Activated CD4-positive, alpha-beta T cell treated with anti-CD3 and anti-CD28 coated beads for 48 hours (primary cell): ENCODE measurements around the gene METTL9.
"Not testable (repeated sequence)": the region's sequence is repeated elsewhere in the genome, so short reads cannot be mapped to it uniquely, and the experiment has no call there.

Experiments used
- DNase-seq: peaks from one replicate; pipeline ENCODE4 v3.0.0-alpha.2; 2020

Gene METTL9

DNA sequence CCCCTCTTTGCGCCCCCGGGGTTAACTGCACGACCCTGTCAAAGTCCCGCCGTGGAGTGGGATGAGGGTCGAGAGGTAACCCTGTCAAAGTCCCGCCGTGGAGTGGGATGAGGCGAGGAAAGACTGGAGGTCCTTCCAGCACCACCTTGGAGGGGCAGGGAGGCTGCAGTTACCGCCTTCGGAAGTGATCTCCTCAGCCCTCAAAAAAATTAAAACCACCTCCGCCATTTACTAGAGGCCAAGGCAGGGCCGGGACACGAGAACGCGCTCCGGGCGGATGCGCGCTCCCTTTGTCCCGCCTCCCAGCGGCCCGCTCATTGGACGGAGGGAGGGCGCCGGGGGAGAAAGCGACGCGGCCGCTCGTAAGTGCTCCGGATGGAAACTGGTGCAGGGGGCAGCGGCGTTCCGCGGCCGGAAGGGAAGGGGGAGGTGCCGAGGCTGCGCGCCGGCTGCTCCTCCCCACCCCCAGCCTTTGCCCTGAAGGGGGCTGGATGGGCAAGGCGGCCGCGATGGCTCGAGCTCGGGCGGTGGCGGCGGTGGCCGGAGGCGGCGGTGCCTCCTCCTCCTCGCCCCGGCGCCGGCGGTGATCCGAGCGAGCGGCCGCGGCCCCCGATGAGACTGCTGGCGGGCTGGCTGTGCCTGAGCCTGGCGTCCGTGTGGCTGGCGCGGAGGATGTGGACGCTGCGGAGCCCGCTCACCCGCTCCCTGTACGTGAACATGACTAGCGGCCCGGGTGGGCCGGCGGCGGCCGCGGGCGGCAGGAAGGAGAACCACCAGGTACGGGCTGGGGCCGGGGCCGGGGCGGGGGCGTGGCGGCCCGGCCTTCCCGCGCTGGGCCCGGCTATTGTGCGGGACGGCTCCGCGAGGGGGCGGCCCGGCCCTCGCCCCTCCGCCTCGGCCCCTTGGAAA lies at the start of gene METTL9:
Gene METTL9 (plus strand): TSS at position 456 of the 909 bp plus-strand sequence. CDS start 157 bp downstream, at position 613.
- peak; percentile 95 for DNase-seq

DNA sequence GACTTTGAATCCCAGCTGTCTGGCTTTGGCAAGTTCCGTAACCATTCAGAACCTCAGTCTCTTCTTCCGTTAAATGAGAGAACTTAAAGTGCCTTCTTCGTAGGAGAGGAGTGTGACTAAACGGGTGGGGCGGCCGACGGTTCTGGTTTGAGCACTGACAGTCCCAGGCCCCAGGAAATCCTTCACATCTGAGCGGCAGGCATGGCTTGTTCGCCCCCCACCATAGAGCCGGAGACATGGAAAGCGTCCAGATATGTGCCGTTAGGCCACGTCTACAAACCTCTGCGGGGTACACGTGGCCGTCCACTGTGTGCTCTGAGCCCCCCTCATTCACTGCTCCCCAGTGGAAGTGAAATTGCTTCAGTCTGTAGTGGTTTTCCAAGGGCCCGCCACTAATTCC lies 49.4 kb upstream of the METTL9 start:
- DNase-seq = not testable (repeated sequence)

DNA sequence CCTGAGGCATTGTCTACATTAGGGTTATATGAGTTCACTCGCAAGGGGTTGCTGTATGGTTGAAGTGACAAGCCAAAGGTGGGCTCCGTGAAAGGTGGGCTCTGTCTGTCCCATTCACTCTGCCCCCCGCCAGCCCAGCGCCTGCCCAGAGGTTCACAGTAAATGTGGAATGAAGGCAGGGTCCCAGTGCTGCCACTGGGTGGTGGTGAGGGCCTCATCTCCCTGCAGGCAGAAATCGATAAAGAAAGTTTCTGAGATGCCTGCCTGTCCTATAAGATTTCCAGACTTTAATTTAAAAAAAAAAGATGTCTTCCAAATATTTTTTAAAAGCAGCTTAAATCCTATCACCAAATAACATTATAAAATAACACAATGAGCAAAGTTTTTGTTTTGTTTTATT lies 48.9 kb upstream of the METTL9 start:
- DNase-seq = not testable (repeated sequence)

DNA sequence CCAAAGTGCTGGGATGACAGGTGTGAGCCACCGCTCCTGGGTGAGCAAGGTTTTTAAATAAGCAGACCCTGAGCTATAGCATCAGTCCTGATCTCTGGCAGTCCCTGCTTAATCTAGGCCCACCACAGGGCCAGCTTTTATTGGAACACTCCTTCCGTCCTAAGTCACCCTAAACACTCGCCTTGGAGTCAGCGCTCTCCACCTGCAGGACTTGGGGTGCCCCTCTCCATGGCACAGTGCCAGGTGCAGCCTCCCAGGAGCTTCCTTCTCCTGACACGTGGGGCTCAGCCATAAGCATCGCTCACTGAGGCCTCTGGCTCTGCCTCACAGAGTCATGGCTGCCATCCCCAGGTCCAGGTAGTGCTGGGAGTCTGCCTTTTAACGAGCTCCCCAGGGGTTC lies 48.3 kb upstream of the METTL9 start:
- not testable (repeated sequence) for DNase-seq

DNA sequence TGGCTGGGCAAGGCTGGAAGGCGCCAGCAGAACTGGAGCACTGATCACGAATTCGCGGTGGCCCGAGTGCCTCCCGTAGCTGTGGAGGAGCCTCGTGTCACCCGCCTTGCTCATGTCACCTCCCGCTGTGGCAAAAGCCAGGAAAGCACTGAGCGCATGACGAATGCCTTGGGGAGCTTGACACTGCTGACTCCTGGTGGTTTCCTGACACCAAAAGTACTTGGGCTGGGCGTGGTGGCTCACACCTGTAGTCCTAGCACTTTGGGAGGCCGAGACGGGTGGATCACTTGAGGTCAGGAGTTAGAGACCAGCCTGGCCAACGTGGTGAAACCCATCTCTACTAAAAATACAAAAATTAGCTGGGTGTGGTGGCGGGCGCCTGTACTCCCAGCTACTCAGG lies 47.8 kb upstream of the METTL9 start:
- DNase-seq = not testable (repeated sequence)

DNA sequence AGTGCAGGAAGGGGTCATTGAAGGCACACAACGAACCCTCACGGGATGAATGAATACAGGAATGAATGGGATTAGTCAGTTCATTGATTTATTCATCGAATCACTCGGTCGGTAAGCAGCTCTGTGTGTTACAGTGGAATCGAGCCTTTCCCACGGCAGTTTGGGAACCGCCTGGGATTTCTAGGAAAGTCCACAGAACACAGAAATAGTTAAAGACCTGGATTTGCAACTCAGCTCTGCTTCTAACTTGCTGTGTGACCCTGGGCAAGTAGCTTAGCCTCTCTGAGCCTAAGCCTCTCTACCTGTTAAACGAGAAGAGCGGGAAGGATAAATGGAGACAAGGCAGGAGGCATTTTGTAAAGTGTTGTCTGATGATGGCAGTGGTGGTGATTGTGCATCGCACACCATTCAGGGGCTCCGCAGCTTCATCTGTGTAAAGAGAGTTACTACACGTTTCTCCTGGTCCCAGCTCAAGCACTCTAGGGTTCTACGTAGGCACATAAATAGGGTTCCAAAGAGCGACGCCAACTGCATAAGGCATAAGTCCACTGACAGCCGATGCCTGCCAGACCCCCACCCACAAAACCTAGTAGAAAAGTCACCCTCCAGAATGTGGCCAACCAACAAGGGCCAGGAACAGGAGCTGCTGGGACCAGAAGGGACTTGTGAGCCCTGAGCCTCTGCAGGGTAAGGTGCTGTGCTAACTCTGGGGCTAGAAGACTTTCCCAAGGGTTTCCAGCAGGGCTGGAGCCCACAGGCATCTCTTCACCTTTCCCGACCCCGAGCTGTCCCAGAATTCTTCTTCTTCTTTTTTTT lies 45.7 kb upstream of the METTL9 start:
- DNase-seq = not testable (repeated sequence)

DNA sequence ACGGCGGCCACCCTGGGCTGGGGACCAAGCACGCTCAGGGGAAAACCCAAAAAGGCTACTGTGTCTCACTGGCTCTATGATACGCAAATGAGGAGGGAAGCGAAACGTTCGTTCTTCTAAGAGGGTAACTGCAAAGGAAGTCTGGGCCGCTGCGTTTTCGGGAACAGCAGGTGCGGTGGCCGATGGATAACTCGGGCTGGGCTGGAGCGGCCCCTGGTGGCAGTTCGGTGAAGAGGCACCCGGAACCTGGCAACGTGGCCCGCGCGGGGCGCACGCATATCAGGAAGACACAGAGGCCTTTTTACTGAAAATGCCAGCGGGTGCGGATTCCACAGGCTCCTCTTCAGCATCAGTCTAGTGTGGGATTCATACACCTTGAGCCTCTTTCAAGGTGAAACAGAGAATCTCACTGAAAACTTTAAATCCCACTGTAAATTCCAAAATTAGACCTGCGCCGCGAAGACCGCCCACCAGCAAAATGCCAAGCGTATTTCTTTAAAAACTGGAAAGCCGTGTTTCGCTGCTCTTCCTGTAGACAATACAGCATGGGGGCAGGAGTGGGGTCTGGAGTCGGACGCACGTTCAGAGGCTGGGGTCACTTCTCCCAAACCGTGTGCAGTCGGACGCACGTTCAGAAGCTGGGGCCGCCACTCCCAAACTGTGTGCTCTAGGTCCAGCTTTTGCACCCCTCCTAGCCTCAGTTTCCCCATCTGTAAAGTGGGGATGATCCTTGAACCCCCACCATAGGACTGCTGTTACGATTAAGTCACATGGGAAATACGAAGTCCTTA lies 44.4 kb upstream of the METTL9 start:
- DNase-seq = peak; percentile 97

DNA sequence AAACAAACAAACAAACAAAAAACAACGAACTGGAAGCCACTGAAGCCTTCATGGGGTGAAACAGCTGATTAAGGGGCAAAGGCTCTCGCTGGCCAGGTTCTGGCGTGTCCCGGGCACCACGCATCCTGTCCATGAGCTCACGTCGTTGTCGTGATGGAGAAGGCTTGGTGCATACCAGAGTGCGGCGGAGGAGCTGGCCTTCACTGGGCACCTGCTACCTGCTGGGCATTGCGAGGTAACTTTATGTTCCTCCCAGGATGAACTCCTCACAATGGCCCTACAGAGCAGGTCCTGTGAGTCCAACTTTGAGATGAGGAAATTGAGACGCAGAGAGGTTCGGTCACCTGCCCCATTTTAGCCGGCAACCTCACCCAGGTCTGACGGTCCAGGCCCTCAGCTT lies 43.8 kb upstream of the METTL9 start:
- not testable (repeated sequence) for DNase-seq

DNA sequence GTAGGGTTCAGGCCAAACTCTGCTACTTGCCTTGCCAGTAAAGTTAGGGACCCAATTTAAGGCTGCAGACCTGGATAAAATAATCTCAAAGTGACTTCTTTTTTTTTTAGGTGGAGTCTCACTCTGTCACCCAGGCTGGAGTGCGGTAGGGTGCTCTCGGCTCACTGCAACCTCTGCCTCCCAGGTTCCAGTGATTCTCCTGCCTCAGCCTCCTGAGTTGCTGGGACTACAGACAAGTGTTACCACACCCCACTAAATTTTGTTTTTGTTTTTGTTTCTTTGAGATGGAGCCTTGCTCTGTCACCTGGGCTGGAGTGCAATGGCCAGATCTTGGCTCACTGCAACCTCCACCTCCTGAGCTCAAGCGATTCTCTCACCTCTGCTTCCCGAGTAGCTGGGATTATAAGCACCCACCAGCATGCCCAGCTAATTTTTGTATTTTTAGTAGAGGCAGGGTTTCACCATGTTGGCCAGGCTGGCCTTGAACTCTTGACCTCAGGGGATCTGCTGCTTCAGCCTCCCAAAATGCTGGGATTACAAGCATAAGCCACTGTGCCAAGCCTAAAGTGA lies 43.3 kb upstream of the METTL9 start:
- not testable (repeated sequence) for DNase-seq

DNA sequence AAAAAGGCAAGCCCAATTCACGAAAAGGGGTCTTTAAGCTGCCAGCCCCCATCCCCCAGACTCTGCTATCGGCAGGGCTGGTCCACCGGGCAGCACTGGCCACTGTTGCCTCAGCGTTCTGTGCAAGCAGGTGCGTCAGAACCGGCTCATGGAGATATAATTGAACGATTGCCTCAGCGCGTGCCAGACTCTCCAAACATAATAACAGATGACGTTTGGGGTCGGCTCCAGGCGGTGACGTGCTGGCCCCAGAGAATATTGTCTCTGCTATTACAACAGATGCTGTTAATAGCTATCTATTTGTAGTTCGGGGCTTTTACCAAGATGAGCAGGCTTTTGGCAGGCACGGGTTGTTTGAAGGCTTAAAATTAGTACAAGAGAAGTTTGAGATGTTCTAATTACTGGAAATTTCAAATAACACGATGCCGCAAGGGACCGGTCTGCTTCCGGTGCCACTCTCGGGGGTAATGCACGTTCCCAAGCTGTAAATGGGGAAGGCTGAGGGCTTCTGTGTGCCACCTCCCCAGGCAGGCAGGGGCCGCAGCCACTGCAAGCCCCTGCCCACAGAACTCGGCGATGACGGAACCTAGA lies 42.6 kb upstream of the METTL9 start:
- not testable (repeated sequence) for DNase-seq

DNA sequence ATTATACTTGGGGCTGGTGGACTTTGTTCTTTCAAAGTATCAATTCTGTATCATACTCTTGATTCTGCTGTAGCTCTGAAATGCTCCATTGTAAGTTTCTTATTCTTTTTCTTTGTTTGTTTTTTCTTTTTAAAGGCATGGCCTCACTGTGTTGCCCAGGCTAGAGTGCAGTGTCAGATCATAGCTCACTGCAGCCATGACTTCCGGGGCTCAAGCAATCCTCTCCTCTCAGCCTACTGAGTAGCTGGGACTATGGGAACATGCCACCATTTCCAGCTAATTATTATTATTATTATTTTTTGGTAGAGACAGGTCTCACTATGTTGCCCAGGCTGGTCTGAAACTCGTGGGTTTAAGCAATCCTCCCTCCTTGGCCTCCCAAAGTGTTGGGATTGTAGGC lies 38.9 kb upstream of the METTL9 start:
- DNase-seq = no peak

DNA sequence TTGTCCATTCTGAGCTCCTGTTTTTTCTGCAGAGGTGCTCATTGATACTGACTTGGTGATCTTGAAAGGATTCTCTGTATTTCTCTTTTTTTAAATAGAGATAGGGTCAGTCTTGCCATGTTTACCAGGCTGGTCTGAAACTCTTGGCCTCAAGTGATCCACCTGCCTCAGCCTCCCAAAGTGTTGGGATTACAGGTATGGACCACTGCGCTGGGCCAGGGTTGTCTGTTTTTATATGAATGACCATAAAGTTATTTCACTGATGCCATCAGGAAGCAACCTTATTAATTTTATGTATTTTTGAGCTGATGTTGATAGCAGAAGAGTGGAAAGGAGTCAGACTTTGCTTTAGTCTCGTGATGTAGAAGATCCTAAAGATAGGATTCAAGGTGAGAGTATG lies 35.7 kb upstream of the METTL9 start:
- no peak for DNase-seq

DNA sequence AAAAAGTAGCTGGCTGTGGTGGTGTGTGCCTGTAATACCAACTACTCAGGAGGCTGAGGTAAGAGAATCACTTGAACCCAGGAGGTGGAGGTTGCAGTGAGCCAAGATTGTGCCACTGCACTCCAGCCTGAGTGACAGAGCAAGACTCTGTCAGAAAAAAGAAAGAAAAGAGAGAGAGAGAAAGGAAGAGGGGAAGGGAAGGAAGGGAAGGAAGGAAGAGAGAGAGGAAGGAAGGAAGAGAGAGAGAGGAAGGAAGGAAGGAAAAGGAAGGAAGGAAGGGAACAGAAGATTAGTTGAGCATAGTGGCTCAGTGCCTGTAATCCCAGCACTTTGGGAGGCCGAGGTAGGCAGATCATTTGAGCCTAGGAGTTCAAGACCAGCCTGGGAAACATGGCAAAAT lies 35.0 kb upstream of the METTL9 start:
- DNase-seq = not testable (repeated sequence)

DNA sequence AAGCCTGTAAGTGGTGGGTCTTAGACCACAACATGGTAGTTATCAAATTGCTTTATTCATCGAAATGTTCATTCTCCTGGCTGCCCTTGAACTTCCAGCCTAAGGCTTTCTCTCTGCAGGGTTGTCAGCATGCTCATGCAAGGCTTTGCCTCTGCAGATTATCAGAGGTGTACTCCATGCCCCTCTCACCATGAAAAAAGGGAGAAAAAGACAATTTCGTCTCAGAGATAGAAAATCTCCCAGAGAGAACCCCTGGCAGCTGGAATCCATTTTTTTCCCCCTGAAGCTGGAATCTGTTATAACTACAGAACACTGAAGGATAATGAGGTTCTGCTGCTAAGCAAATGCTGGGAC lies 33.9 kb upstream of the METTL9 start:
- no peak for DNase-seq

DNA sequence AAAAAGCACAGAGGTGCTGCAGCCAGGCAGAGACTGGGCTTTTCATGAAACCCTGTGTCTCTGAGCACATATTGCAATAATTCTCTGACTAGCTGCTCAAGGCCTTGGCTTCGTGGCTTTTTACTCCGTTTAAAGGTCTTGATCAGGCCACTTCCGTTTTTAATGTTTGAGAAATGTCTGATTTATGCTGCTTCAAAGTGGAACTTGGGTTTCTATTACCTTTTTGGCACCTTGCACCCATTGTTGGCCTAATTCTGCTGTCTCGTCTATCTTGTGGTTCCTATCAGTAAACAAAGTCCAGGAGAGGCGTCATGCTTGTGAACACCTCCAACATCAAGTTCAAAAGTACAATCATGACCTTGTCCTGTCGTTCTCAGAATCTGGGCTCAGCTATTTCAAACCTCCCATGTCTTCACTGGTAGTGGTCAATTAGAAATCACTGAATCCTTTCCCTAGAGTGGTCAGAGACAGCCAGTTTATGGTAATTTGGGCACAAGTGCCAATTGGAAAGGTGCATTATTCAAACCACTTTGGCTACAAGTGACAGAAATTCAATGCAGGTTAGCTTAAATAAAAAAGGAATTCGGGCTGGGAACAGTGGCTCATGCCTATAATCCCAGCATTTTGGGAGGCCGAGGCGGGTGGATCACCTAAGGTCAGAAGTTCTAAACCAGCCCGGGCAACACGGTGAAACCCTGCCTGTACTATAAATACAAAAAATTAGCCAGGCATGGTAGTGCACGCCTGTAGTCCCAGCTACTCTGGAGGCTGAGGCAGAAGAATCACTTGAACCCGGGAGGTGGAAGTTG lies 33.3 kb upstream of the METTL9 start:
- no peak for DNase-seq

DNA sequence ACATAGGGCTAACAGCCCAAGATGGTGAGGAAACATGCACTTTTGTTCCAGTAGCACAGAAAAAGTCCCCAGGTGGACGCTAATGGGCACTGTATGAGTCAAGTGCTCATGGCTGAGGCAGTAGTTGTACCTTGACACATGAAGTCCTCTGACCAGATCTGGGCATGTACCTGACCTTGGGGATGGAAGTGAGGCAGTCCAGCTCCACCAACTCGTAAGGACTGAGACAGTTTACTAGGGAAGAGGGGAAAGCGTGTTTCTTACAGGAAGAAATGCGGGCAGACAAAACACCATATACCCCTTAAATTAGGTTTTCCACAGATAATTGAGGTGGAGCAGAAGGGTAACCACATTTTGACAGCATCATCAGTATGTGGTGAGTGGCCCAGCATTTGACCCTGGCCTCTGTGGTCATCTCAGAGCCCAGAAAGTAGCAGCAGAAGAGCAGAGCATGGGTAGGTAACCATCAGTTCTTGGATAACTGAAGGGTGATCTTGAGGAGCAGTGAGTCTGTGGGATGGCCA lies 32.4 kb upstream of the METTL9 start:
- DNase-seq = no peak

DNA sequence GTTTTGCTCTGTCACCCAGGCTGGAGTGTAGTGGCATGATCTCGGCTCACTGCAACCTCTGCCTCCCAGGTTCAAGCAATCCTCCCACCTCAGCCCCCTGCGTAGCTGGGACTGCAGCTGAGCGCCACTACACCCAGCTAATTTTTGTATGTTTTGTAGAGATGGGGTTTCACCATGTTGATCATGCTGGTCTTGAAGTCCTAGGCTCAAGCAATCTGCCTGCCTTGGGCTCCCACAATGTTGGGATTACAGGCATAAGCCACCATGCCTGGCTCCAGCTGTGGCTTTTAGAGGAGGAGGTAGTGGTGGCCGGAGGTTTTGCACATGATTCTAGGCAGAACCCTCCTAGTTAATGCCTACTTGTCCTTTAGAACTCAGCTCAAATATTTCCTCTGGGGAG lies 31.9 kb upstream of the METTL9 start:
- DNase-seq = not testable (repeated sequence)

DNA sequence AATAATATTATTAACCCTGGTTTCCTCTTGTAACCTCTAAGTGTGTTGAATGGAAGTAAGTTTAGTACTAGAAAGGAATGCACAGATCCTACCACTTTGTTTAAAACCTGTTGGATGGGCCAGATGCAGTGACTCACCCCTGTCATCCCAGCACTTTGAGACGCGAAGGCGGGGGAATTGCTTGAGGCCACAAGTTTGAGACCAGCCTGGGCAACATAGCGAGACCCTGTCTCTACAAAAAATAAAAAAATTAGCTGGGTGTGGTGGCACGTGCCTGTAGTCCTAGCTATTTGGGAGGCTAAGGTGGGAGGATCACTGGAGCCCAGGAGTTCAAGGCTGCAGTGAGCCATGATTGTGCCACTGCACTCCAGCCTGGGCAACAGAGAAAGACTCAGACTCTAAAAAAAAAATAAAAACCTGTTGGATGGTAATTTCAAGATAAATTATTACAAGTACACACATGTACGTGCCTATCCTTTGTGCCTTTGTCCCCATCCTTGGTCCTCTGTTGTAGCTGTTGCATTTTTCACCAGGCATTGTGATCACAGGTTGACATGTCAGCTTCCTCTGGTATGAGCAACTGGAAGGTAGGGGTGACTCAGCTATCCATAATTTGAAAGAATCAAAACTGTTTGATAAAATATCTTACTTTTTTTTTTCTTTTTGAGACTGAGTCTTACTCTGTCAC lies 30.7 kb upstream of the METTL9 start:
- DNase-seq = no peak

DNA sequence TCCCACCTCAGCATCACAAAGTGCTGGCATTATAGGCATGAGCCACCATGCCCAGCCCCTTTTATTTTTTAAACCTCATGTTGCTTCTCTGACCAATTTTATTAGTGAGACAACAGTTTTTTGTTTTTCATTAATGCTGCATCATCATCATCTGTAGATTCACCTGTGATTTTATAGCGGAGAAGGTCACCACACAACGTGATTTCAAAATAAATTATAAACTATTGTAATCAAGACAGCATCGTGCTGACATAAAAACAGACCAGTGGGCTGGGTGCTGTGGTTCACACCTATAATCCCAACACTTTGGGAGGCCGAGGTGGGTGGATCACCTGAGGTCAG lies 28.7 kb upstream of the METTL9 start:
- DNase-seq = no peak

DNA sequence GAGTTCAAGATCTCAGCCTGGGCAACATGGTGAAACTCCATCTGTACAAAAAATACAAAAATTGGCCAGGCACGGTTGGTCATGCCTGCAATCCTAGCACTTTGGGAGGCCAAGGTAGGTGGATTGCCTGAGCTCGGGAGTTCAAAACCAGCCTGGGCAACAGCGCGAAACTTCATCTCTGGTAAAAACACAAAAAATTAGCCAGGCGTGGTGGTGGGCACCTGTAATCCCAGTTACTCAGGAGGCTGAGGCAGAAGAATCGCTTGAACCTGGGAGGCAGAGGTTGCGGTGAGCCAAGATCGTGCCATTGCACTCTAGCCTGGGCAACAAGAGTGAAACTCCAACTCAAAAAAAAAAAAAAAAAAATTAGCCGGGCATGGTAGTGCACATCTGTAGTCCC lies 25.9 kb upstream of the METTL9 start:
- not testable (repeated sequence) for DNase-seq

DNA sequence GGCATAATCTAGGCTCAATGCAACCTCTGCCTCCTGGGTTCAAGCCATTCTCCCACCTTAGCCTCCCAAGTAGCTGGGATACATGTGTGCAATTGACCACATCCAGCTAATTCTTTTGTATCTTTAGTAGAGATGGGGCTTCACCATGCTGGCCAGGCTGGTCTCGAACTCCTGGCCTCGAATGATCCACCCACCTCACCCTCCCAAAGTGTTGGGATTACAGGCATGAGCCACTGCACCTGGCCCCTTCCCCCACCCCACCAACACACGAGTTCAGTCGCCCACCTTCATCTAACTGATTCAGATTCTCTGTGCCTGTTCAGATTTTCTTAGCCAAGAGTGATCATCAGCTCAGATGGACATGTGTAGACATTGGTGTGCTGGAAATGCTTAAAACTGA lies 25.0 kb upstream of the METTL9 start:
- DNase-seq = no peak
